A673 (cell line): ENCODE measurements around the gene MYO18B. TPM values are rescaled to one million over a fixed set of nuclear protein-coding genes. Genes with fewer than 3 reads are reported as not detected.

ENCODE experiments used
- BruUV-seq: library from RNA; stranded (reverse); fragments of 400-500 nt; replicated peaks from 2 replicates; lab custom pipeline; 2021; lab: Mats Ljungman, UMichigan
- CTCF ChIA-PET: fragments of 300-600 bp; sonication (Branson Sonifier 250); formaldehyde crosslinking; loops from one replicate; lab custom pipeline; 2022; ENCODE audit warnings: antibody characterized with exemption; lab: Charles Lee
- POLR2A ChIA-PET: fragments of 300-600 bp; sonication (Branson Sonifier 250); formaldehyde crosslinking; loops from one replicate; lab custom pipeline; 2022; ENCODE audit warnings: antibody characterized with exemption; ENCODE audit not compliant: low non-redundant PET; lab: Charles Lee
- DNase-seq: peaks from one replicate; pipeline ENCODE4 v3.0.0-alpha.2; 2015; ENCODE audit warnings: low spot score
- H3K27ac ChIP-seq: fragments of 200-600 bp; sonication (generic); 2 replicates; pipeline ENCODE4 v1.5.1; 2016; ENCODE audit warnings: mixed run types, low read depth, mild to moderate bottlenecking, mixed read lengths, antibody characterized with exemption, low read length; ENCODE audit not compliant: poor library complexity, severe bottlenecking
- H3K27me3 ChIP-seq: fragments of 200-600 bp; sonication (generic); replicated peaks from 2 replicates; pipeline ENCODE4 v1.6.1; 2017; ENCODE audit warnings: mixed run types, low read depth, mild to moderate bottlenecking, mixed read lengths, antibody characterized with exemption, low read length; ENCODE audit not compliant: insufficient read depth, poor library complexity
- H3K36me3 ChIP-seq: fragments of 200-600 bp; sonication (generic); 2 replicates; pipeline ENCODE4 v1.6.1; 2016; ENCODE audit warnings: mixed run types, mild to moderate bottlenecking, mixed read lengths, antibody characterized with exemption, low read length; ENCODE audit not compliant: insufficient read depth, poor library complexity, severe bottlenecking
- H3K4me1 ChIP-seq: fragments of 200-600 bp; sonication (generic); 2 replicates; pipeline ENCODE4 v1.6.1; 2017; ENCODE audit warnings: mixed run types, mild to moderate bottlenecking, mixed read lengths, antibody characterized with exemption, low read length; ENCODE audit not compliant: insufficient read depth, poor library complexity, severe bottlenecking
- H3K4me3 ChIP-seq: fragments of 200-600 bp; sonication (generic); 2 replicates; pipeline ENCODE4 v1.5.1; 2016; ENCODE audit warnings: low read depth, mixed run types, mild to moderate bottlenecking, mixed read lengths, low read length; ENCODE audit not compliant: poor library complexity, severe bottlenecking
- H3K9me3 ChIP-seq: fragments of 200-600 bp; sonication (generic); 2 replicates; pipeline ENCODE4 v1.6.1; 2016; ENCODE audit warnings: mixed run types, low read depth, mild to moderate bottlenecking, mixed read lengths, antibody characterized with exemption, low read length; ENCODE audit not compliant: poor library complexity, severe bottlenecking
- CTCF ChIP-seq: fragments of 300-800, 200-600 bp; sonication (generic); conservative IDR thresholded peaks from 2 replicates; pipeline ENCODE4 v1.5.1; 2017; ENCODE audit warnings: low read depth, mild to moderate bottlenecking, antibody characterized with exemption, low read length, moderate library complexity, mixed read lengths
- EZH2 ChIP-seq: fragments of 200-600 bp; sonication (generic); IDR thresholded peaks from 2 replicates; pipeline ENCODE4 v1.6.1; 2017; ENCODE audit warnings: borderline replicate concordance, low read depth, mild to moderate bottlenecking, mixed read lengths, antibody characterized with exemption, low read length; ENCODE audit not compliant: poor library complexity, severe bottlenecking
- intact Hi-C: fragments of 100-400 bp; cut with micrococcal nuclease; formaldehyde crosslinking; loops from one replicate; pipeline ENCODE4 v1.10.0; 2022; ENCODE audit not compliant: unreplicated experiment
- total RNA-seq: library from RNA; stranded (reverse); gene quantifications from 2 replicates; pipeline ENCODE4 v1.2.3, GENCODE V29; 2021

The MYO18B gene
- total RNA-seq, 1 experiment from 2014 or later = not detected

DNA sequence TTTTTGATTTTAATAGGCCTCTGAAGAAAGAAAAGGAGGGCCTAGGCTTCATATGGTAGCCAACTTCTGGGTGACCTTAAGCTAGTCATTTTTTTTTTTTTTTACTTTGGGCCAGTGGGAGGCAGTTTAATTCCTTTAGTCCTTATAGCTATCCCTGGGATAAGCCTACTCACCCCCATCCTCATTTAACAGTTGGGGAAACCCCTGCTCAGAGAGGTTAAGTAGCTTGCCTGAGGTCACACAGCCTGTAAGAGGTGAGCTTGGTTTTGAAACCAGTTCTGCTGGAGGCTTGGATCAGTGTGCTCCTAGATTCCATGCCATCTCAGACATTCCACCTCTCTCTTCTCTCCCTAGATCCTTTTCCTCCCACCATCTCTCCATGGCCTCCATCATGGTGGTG, 86.4 kb downstream of the MYO18B start:
- no peak for TF ChIP-seq CTCF
- TF ChIP-seq EZH2 = no peak
- H3K4me3 ChIP-seq = no peak overlapping the region
- H3K27ac ChIP-seq = no peak overlapping the region
- ChIA-PET CTCF (no interaction called here), POLR2A (no interaction called here)
- no peaks in the 10 kb centered on the region for H3K36me3 ChIP-seq
- DNase-seq = no peak
- no TSS peak for BruUV-seq
- intact Hi-C loops = no loop called here
- H3K4me1 ChIP-seq = no peaks in the 10 kb centered on the region
- H3K27me3 ChIP-seq = no peaks in the 10 kb centered on the region
- H3K9me3 ChIP-seq = no peaks in the 10 kb centered on the region

DNA sequence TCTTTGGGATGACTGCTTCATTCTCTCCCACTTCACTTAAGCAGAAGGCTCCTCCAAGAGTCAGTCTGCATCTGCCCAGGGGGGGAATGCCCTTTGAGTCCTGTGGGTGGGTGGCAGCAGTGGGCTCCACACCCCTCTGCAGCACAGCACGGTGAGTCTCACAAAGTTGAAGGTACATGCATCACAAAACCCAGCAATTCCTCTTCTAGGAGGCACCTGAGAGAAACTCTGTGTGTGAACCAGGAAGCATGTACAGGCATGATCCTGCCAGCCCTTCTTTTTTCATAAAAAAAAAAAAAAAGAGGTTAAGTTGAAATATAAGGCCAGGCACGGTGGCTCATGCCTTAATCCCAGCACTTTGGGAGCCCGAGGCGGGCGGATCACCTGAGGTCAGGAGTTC, 87.2 kb downstream of the MYO18B start:
- H3K27me3 ChIP-seq = no peaks in the 10 kb centered on the region
- BruUV-seq = no TSS peak
- CTCF ChIA-PET = no interaction called here
- DNase-seq = no peak
- H3K4me1 ChIP-seq = no peaks in the 10 kb centered on the region
- H3K4me3 ChIP-seq = no peak overlapping the region
- TF ChIP-seq EZH2 (no peak), CTCF (no peak)
- no peak overlapping the region for H3K27ac ChIP-seq
- H3K9me3 ChIP-seq = no peaks in the 10 kb centered on the region
- POLR2A ChIA-PET = no interaction called here
- intact Hi-C loops = no loop called here
- H3K36me3 ChIP-seq = no peaks in the 10 kb centered on the region

DNA sequence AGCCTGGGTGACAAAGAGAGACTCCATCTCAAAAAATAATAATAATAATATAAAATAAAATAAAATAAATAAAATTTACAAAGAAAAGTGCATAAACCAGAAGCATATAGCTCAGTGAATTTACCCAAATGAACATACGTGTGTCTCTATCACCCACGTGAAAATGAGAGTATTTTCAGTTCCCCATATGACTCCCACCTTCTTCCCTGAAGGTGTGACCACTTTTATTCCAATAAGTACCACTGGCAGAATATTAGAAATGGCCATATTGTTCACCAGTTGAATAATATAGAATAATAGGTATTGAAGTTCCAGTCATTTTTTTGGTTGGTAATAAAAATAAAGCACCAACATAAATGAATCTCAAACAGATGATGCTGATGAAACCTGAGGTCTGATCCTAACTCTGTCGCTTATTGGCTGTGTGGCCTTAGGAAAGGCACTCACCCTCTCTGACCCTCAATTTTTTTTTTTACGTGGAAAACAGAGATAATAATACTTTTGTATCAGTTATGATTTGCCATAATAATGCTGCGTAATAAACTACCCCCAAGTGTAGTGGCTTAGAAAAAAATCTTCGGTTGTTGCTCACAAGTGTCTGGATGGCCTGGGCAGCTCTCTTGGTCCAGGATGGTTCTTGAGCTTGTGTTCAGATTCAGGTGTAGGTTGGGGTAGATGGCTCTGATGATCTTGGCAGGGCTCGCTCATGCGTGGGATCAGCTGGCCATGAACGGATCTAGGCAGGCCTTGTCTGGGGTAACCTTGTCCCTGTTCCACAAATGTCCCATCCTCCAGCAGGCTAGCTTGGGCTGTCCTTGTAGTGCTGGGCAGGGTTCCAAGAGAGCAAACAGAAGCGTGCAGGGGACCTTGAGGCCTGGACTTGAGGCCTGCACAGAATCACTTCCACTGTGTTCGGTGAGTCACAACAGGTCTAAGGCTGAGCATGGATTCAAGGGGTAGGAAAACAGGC, 88.1 kb downstream of the MYO18B start:
- no peaks in the 10 kb centered on the region for H3K27me3 ChIP-seq
- H3K4me3 ChIP-seq = no peak overlapping the region
- ChIA-PET CTCF (no interaction called here), POLR2A (no interaction called here)
- TF ChIP-seq EZH2 (no peak), CTCF (no peak)
- intact Hi-C loops = no loop called here
- no peak overlapping the region for H3K27ac ChIP-seq
- DNase-seq = no peak
- H3K36me3 ChIP-seq = no peaks in the 10 kb centered on the region
- H3K4me1 ChIP-seq = no peaks in the 10 kb centered on the region
- BruUV-seq = no TSS peak
- no peaks in the 10 kb centered on the region for H3K9me3 ChIP-seq
